ENCODE data around the gene BICDL2. TPM values are rescaled to one million over a fixed set of nuclear protein-coding genes. Genes with fewer than 3 reads are reported as not detected.

BICDL2 gene
- polyA plus RNA-seq, 2 of the 4 experiments (the other 2 are of a cell fraction): not detected

DNA sequence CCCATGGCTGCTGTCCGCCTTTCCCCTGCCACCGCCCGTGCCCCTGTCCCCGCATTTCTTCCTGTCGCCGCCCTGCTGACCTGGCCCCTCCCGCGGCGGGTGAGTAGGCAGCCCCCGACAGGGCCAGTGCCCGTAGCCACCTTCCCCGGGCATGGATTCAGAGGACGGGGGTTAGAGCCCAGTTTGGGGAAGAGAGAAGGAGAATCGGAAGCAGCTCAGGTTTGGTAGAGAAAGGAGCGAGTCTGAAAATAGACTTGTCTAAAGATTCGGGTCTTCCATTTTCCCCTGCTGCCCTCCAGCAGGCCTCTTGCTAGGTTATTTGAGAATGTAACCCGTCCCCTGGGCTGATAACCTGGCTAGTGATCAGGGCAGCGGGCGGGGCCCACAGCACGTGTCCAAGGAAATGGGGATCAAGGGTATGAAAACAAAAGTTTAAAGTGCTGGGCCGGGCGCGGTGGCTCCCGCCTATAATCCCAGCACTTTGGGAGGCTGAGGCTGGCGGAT lies 31.9 kb downstream of the BICDL2 start:
- peak in 1 of 2 experiments; percentile 5; a peak in 1 of 6 replicates for ATAC-seq

GRCh38 chr16:3004319-3004718 lies 32.4 kb downstream of the BICDL2 start:
- ATAC-seq: peak in 1 of 2 experiments; percentile 69; a peak in 3 of 6 replicates

More for the DNA sequence above, 31.9 kb downstream of the BICDL2 start:
- FAIRE-seq (no peak), DNase-seq (ENCODE audit: low read depth in 1 of 2, low spot score in 1 of 2) (peak in 1 of 2 experiments; percentile 36)
- no peaks in the 10 kb centered on the region for H3K9me3 ChIP-seq
- WGBS (ENCODE audit: missing lambda C conversion rate): 24% methylated on average over 15 of the region's 25 CpGs
- peak overlapping the region; percentile 100 for H3K4me2 ChIP-seq
- peak overlapping the region; percentile 65 for H3K4me3 ChIP-seq
- peaks cover 15% of the 10 kb centered on the region; the same call in 2 of the 3 replicates for H3K4me1 ChIP-seq
- POLR2A ChIA-PET: interaction anchor here (1.7 to 9.6 kb wide), 2 partner anchors 17 to 24 kb away, joined by 7 to 107 read pairs; partner anchors contain the start of genes HCFC1R1, THOC6 and TNFRSF12A
- CTCF ChIA-PET: interaction anchor here (1.2 to 14.8 kb wide), 4 partner anchors 10 to 25 kb away, joined by 3 to 214 read pairs (median 64); partner anchors contain the start of genes CLDN6, HCFC1R1, THOC6 and TNFRSF12A
- H3K27ac ChIP-seq: peak overlapping the region; percentile 76 to 87
- no peak for TF ChIP-seq BHLHE40 (IDR thresholded peaks at IDR 0.05; ENCODE audit: low read depth, low read length)
- no peak for TF ChIP-seq REST (IDR thresholded peaks at IDR 0.05)
- TF ChIP-seq HEYL (CRISPR knock-in tag; IDR thresholded peaks at IDR 0.05): no peak
- no peak for TF ChIP-seq ATOH8 (CRISPR knock-in tag; IDR thresholded peaks at IDR 0.05; ENCODE audit: low read depth)
- TF ChIP-seq ZNF302 (CRISPR knock-in tag; IDR thresholded peaks at IDR 0.05): no peak

More at GRCh38 chr16:3004319-3004718, 32.4 kb downstream of the BICDL2 start:
- no peak for DNase-seq (ENCODE audit: low read depth in 1 of 2, low spot score in 1 of 2)
- FAIRE-seq: no peak
- TF ChIP-seq NFE2L2 (conservative IDR thresholded peaks at IDR 0.05; ENCODE audit: low read length) (no peak), JUN (IDR thresholded peaks at IDR 0.05) (no peak), MAZ (IDR thresholded peaks at IDR 0.05; ENCODE audit: borderline replicate concordance, low read depth, low read length) (no peak), EHF (CRISPR knock-in tag; IDR thresholded peaks at IDR 0.05) (no peak), KDM1A (IDR thresholded peaks at IDR 0.05; ENCODE audit: low read depth) (no peak), FOSB (CRISPR knock-in tag; IDR thresholded peaks at IDR 0.05) (no peak), PBX3 (IDR thresholded peaks at IDR 0.05) (no peak), BHLHE40 (IDR thresholded peaks at IDR 0.05; ENCODE audit: low read depth, low read length) (no peak), FOSL2 (IDR thresholded peaks at IDR 0.05) (no peak), FOSL2 (CRISPR knock-in tag; IDR thresholded peaks at IDR 0.05) (no peak), SMC3 (IDR thresholded peaks at IDR 0.05) (no peak), CTCF (IDR thresholded peaks at IDR 0.05) (no peak), HEYL (CRISPR knock-in tag; IDR thresholded peaks at IDR 0.05) (no peak), CHD2 (IDR thresholded peaks at IDR 0.05; ENCODE audit: low read length, partially characterized antibody) (no peak), ZSCAN20 (CRISPR knock-in tag; IDR thresholded peaks at IDR 0.05) (no peak)
- TF ChIP-seq, protein P1, sequence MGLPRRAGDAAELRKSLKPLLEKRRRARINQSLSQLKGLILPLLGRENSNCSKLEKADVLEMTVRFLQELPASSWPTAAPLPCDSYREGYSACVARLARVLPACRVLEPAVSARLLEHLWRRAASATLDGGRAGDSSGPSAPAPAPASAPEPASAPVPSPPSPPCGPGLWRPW (IDR thresholded peaks at IDR 0.05): no peak
- H3K4me1 ChIP-seq: peaks cover 15% of the 10 kb centered on the region; the same call in 2 of the 3 replicates
- CTCF ChIA-PET: interaction anchor here (0.6 to 14.8 kb wide), 21 partner anchors 8 to 1278 kb away, joined by 3 to 214 read pairs (median 4); partner anchors contain the start of genes CLDN6, HCFC1R1, THOC6 and TNFRSF12A
- peak overlapping the region; percentile 76 to 87; a peak in 5 of 6 replicates for H3K27ac ChIP-seq
- H3K4me3 ChIP-seq: peak overlapping the region; percentile 65
- no peaks in the 10 kb centered on the region for H3K9me3 ChIP-seq
- peak overlapping the region; percentile 100 for H3K4me2 ChIP-seq
- WGBS (ENCODE audit: missing lambda C conversion rate): 3% methylated on average over 7 of the region's 67 CpGs
- POLR2A ChIA-PET: interaction anchor here (1.7 to 9.6 kb wide), 2 partner anchors 17 to 24 kb away, joined by 7 to 107 read pairs; partner anchors contain the start of genes HCFC1R1, THOC6 and TNFRSF12A
